ENCODE data around the gene FAM241B.

- TF ChIP-seq POLR2AphosphoS5 (IDR thresholded peaks at IDR 0.05; ENCODE audit: low read depth, low read length) (no peak), TAF1 (IDR thresholded peaks at IDR 0.05; ENCODE audit: borderline replicate concordance, low read depth, low read length) (no peak)
These were observed 10.4 kb upstream of the FAM241B start for GRCh38 chr10:69619626-69620025.
